K562 (cell line): ENCODE results near the gene ST3GAL5.

ENCODE experiments used
- BRCA1 ChIP-seq, 2 experiments: fragments of 450-650 bp in 1 of 2; sonication (generic) in 1 of 2; formaldehyde crosslinking in 1 of 2; IDR thresholded peaks; 2 replicates each; pipeline versions ENCODE4 v1.5.0 to v1.6.1; 2017 to 2020; ENCODE audit warnings: mild to moderate bottlenecking in 1 of 2, missing genetic modification reagents in 1 of 2
- MAX ChIP-seq: sonication (generic); formaldehyde crosslinking; IDR thresholded peaks from 2 replicates; pipeline ENCODE4 v1.9.0; 2022; ENCODE audit warnings: mild to moderate bottlenecking, missing genetic modification reagents
- PHF8 ChIP-seq: fragments of 200-600 bp; sonication (generic); IDR thresholded peaks from 2 replicates; pipeline ENCODE4 v1.6.1; 2012; ENCODE audit warnings: mixed run types, mild to moderate bottlenecking, inconsistent platforms, low read length, moderate library complexity, borderline replicate concordance

GRCh38 chr2:85789271-85789670 lies 99.5 kb downstream of the ST3GAL5 start:
- TF ChIP-seq PHF8 = no peak
- no peak for TF ChIP-seq BRCA1 (IDR thresholded peaks at IDR 0.05)
- TF ChIP-seq BRCA1 (CRISPR knock-in tag; IDR thresholded peaks at IDR 0.05) = no peak
- no peak for TF ChIP-seq MAX (CRISPR knock-in tag)
